Right lobe of liver (tissue), 4 donors: ENCODE data around the gene HES6.

Experiments
- POLR2A ChIP-seq: fragments of 450-650 bp; IDR thresholded peaks from one replicate; pipeline ENCODE4 v1.6.1; 2017; ENCODE audit warnings: antibody characterized with exemption, mild to moderate bottlenecking
- TF ChIP-seq, protein P1 (sequence below), 4 donors: fragments of 200-600 bp in 3 of 4; fragments of 450-650 bp in 1 of 4; IDR thresholded peaks; one replicate each; pipeline versions ENCODE4 v1.5.1 to v1.8.0; 2016 to 2022; ENCODE audit warnings: antibody characterized with exemption in 4 of 4, mild to moderate bottlenecking in 2 of 4
- donor health status: DM: no; HTN: no; CAD: no.
- donor health status: DM: no; HTN: no; CAD: no.
- donor health status: DM: no; HTN: yes; CAD: no.

DNA sequence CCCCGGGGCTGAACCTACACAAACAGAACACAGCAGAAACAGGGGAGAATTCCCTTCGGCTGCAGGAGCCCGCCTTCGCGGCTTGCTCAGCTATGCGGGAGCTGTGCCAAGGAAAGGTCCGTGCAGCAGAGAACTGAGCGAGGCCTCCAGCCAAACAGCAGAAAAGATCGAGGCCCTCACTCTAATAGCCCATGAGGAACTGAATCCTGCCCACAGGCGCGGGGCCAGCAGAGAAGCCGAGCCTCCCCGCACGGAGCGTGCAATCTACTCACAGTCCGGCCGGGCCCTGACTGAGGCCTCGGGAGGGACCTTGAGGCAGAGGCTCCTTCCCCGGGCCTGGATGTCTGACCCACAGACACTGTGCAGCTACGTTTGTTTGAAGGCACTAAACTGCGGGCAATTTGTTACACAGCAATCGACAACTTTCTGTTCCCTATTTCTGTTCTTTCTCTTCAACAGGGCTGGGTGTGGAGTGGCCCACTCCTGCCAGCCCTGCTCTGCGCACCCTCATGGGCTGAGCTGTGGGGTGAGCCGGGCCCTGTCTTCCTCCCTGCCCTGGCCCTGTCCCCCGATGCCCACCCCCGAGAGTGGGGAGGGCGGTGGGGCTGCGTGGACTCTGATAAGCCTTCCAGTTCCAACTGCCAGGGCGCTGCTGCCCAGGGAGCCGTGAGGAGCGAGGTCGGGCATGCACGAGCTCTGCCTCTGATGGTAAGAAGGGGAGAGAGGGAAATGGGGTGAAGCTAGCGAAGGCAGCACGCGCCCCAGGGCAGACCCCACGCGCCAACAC is 13.7 kb downstream of the HES6 start:
- TF ChIP-seq POLR2A = no peak
- TF ChIP-seq, protein P1, sequence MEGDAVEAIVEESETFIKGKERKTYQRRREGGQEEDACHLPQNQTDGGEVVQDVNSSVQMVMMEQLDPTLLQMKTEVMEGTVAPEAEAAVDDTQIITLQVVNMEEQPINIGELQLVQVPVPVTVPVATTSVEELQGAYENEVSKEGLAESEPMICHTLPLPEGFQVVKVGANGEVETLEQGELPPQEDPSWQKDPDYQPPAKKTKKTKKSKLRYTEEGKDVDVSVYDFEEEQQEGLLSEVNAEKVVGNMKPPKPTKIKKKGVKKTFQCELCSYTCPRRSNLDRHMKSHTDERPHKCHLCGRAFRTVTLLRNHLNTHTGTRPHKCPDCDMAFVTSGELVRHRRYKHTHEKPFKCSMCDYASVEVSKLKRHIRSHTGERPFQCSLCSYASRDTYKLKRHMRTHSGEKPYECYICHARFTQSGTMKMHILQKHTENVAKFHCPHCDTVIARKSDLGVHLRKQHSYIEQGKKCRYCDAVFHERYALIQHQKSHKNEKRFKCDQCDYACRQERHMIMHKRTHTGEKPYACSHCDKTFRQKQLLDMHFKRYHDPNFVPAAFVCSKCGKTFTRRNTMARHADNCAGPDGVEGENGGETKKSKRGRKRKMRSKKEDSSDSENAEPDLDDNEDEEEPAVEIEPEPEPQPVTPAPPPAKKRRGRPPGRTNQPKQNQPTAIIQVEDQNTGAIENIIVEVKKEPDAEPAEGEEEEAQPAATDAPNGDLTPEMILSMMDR (IDR thresholded peaks at IDR 0.05) = no peak
